Measurements from ENCODE around the gene DAAM1. TPM values are rescaled to one million over a fixed set of nuclear protein-coding genes. Genes with fewer than 3 reads are reported as not detected.

Gene DAAM1
- total RNA-seq, 1 experiment from 2014 or later = 17.6 TPM

DNA sequence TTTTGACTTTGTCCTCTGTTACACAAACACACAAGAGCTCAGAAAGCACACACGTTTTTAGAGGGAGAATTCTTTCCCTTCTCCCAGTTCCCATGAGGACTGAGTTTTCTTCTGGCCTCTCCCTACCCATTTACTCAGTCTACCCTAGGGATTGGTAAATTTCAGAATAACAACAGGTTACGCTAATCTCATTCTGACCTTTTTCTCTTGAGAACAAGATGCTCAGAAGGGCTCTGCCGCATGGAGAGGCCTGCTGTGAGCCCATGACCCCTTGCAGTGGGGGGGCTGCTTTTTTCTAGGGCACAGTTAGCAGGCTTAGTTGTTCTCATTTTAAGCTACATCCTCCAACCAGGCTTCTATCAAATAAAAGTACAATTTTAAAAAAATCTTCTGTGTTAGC, 207.2 kb downstream of the DAAM1 start:
- no peak for DNase-seq
- Histone ChIP-seq H3K4me3 (no peak overlapping the region), H3K4me1 (no peaks in the 10 kb centered on the region), H3K36me3 (no peaks in the 10 kb centered on the region), H3K9me3 (replicated peaks) (no peaks in the 10 kb centered on the region), H3K27ac (no peak overlapping the region), H3K27me3 (no peaks in the 10 kb centered on the region)

DNA sequence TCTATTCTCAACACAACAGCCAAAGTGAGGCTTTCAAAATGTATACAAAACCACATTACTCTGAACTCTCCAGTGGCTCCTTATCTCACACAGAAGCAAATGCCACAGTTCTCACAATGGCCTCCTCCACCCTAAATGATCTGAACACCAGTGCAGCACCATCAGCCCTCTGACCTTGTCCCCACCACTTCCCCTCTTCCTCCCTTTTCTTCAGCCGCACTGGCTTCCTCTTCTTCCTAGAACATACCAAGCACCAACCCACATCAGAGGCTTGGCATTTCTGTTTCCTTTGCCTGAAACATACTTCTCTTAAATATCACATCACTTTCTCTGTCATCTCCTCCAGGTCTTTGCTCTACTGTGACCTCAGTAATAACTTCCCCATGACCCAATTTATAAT, 210.4 kb downstream of the DAAM1 start:
- Histone ChIP-seq H3K27me3 (no peaks in the 10 kb centered on the region), H3K27ac (no peak overlapping the region), H3K36me3 (no peaks in the 10 kb centered on the region), H3K9me3 (replicated peaks) (no peaks in the 10 kb centered on the region), H3K4me1 (no peaks in the 10 kb centered on the region), H3K4me3 (no peak overlapping the region)
- DNase-seq = no peak

DNA sequence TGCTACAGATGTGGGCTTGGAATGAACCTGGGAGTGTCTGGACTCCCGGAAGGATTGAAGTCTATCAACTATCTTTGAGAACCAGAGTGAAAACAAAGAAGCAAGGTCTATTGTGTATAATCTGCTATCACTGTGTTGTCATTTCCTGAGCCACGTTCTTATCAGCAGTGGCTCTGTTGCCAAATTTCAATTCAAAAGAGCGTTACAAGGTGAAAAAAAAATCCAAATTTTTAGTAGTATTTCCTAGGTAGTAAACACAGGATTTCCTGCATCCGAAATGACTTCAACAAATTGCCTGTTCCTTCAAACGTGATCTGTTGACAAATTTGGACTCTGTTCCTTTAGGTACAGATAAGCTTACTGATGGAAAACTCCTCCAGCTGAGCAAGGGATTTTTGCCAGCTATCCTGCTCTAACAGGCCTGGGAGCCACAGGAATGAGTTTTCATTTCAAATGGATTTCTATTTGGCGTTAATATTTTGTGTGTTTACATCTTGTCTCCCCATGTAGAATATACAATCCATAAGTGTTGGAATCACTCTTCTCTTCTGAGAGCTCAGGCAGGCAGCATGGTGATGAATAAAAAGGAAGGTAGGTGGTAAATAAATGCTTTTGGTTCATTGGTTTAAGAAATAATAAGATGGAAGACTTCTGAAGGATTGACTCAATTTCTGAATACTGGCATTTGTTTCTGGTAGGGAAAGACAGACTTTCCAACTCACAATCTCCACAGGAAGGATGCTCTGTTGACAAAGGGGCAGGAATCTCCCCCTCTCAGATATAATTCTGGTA, 218.2 kb downstream of the DAAM1 start:
- H3K27me3 ChIP-seq = no peaks in the 10 kb centered on the region
- no peak overlapping the region for H3K27ac ChIP-seq
- H3K36me3 ChIP-seq = no peaks in the 10 kb centered on the region
- no peak for DNase-seq
- no peaks in the 10 kb centered on the region for H3K4me1 ChIP-seq
- no peak overlapping the region for H3K4me3 ChIP-seq
- H3K9me3 ChIP-seq (replicated peaks) = no peaks in the 10 kb centered on the region

DNA sequence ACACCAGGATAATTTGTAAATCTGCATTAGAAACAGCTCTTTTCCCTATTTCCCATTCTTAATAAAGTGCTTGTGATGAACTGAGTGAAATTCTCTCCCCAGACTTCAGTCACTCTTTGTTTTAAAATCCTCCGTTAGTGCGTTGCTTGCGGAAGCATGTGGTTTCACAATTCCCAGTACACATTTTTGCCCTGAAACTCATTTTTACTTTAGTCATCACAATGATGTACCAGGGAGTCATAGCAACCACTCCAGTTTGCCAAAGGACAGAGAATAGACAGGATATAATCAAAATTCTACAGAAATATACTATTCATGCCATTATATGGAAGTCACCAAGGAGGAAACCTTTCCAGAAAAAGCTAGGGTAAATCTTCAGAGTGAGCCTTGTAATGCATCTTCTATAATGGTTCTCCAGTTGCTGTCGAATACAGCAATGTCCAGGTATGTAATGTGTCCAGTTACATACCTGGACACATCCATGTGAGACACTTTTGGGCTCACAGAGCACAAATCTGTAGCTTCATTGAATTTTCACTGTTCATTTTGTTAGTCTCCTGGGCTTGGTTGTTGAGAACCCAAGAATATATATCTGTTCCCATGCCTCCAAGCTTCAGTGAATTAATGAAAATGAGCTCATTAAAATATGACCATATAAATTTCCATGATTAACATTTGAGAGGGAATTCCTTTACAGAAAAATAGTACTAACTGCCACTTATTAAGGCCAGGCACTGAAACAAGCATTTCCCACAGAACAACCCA, 219.0 kb downstream of the DAAM1 start:
- H3K36me3 ChIP-seq = no peaks in the 10 kb centered on the region
- H3K4me3 ChIP-seq = no peak overlapping the region
- no peak overlapping the region for H3K27ac ChIP-seq
- H3K27me3 ChIP-seq = no peaks in the 10 kb centered on the region
- no peaks in the 10 kb centered on the region for H3K4me1 ChIP-seq
- DNase-seq = no peak
- H3K9me3 ChIP-seq (replicated peaks) = no peaks in the 10 kb centered on the region

DNA sequence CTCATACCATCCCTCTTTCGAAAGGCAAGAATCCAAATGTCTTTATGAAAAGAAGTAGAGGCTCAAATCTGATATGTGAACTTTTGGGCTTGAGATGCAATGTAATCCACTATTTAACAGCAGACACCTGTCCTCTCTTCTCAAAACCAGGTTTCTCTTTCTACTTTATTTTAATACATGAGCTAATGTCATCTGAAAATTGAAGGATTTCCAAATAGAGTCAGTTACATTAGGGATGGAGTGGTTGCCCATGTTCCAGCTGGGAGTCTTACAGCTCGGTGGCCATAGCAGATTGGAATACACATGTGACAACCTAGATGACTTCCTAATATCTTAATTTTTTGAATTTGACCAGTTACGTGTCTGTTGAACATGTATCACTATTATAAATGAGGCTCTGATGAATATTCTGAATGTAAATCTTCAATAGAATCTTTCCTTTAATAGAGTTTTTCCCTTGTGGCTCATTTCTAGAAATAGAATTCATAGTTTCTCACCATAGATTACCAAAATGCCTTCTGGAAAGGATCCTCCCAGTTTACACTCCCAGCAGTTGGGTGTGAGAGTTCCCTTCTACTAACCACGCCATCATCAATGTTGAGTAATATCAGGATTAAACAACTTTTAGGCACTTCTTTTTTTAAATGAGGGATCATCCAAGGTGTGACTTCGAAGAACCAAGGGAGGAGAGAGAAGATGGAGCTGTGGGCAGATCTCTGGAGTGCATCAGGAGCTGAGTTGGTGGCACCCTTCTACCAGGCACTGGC, 227.6 kb downstream of the DAAM1 start:
- no peak for DNase-seq
- Histone ChIP-seq H3K4me3 (no peak overlapping the region), H3K27me3 (no peaks in the 10 kb centered on the region), H3K36me3 (no peaks in the 10 kb centered on the region), H3K9me3 (replicated peaks) (no peaks in the 10 kb centered on the region), H3K4me1 (no peaks in the 10 kb centered on the region), H3K27ac (no peak overlapping the region)

DNA sequence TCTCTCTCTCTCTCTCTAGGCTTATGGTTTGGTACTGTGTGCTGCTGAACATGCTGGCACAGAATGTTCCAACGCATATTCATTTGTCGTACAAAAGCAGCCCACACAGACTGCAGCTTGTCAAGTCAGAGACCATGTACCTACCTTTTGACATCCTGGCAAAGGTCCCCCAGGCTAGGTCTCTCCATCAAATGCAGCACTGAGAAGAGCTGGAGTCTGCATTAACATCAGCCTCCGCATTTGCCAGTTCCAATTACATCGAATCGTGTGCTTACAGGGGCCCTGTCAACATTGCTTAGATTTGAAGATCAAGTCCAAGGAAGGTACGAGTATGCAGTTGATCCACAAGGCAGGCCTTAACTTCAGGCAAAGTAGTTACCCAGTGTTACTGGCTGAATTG, 228.8 kb downstream of the DAAM1 start:
- no peak for DNase-seq
- Histone ChIP-seq H3K9me3 (replicated peaks) (no peaks in the 10 kb centered on the region), H3K27me3 (no peaks in the 10 kb centered on the region), H3K4me1 (no peaks in the 10 kb centered on the region), H3K4me3 (no peak overlapping the region), H3K36me3 (no peaks in the 10 kb centered on the region), H3K27ac (no peak overlapping the region)

DNA sequence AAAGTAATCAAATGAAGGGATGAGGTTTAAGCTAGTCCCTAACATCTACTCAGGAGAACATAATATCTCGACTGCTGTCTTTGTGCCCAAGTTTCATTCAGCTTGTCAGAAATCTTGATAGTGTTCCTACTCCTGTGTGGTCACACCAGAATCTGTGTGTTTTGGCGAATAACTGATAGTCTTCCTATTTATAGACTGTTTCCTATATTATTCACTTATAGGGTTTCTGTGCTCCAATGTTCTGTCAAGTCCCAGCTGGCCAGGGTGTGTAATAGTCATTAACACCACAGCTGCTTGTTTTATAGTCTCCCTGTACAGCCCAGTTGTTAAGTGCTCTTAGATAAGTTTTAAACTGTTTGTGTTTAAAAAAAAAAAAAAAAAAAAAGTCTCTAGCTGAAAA, 230.8 kb downstream of the DAAM1 start:
- H3K4me3 ChIP-seq = no peak overlapping the region
- H3K4me1 ChIP-seq = no peaks in the 10 kb centered on the region
- no peaks in the 10 kb centered on the region for H3K36me3 ChIP-seq
- no peaks in the 10 kb centered on the region for H3K9me3 ChIP-seq (replicated peaks)
- H3K27me3 ChIP-seq = no peaks in the 10 kb centered on the region
- DNase-seq = no peak
- no peak overlapping the region for H3K27ac ChIP-seq

Measured in SJCRH30 (cell line).